Activated B cell treated with CpG ODN at 0.5 μM for 24 hours (primary cell): ENCODE measurements around the gene VAV2. TPM values are rescaled to one million over a fixed set of nuclear protein-coding genes. Genes with fewer than 3 reads are reported as not detected.

Experiments
- ATAC-seq: fragments of 200-7000 bp; cut with Tn5 transposase; one replicate; pipeline ENCODE4 v1.10.0; 2021; ENCODE audit warnings: low read depth, mild to moderate bottlenecking, moderate library complexity
- CTCF ChIA-PET: fragments of 350-600 bp; sonication (Branson Sonifier 250); formaldehyde crosslinking; loops from one replicate; lab custom pipeline; 2021; ENCODE audit warnings: antibody characterized with exemption; lab: Charles Lee
- POLR2A ChIA-PET: fragments of 350-600 bp; sonication (Branson Sonifier 250); formaldehyde crosslinking; loops from one replicate; lab custom pipeline; 2021; ENCODE audit warnings: antibody characterized with exemption; lab: Charles Lee
- DNase-seq: peaks from one replicate; pipeline ENCODE4 v3.0.0; 2022
- H3K27ac Mint-ChIP-seq: one replicate; pipeline ENCODE4 v1.8.0; 2020; ENCODE audit warnings: mixed read lengths
- H3K27me3 Mint-ChIP-seq: one replicate; pipeline ENCODE4 v1.8.0; 2021; ENCODE audit warnings: mixed read lengths
- H3K36me3 Mint-ChIP-seq: one replicate; pipeline ENCODE4 v1.8.0; 2021; ENCODE audit warnings: low read depth, mixed read lengths
- H3K4me1 Mint-ChIP-seq: one replicate; pipeline ENCODE4 v1.8.0; 2021; ENCODE audit warnings: mixed read lengths
- H3K4me3 Mint-ChIP-seq: one replicate; pipeline ENCODE4 v1.8.0; 2020; ENCODE audit warnings: mild to moderate bottlenecking, mixed read lengths
- H3K9me3 Mint-ChIP-seq: one replicate; pipeline ENCODE4 v1.8.0; 2020; ENCODE audit warnings: mixed read lengths
- CTCF ChIP-seq: fragments of 200-600 bp; IDR thresholded peaks from one replicate; pipeline ENCODE4 v1.8.0; 2022; ENCODE audit warnings: antibody characterized with exemption, mild to moderate bottlenecking
- intact Hi-C: fragments of 100-400 bp; cut with micrococcal nuclease; formaldehyde crosslinking; loops from one replicate; pipeline ENCODE4 v1.15.1; 2024
- total RNA-seq: library from RNA; stranded (reverse); gene quantifications from 2 replicates; pipeline ENCODE4 v1.2.3, GENCODE V29; 2022

The VAV2 gene
- total RNA-seq, 1 donor from 2014 or later, result 99.6 TPM

- no peaks in the 10 kb centered on the region for H3K27me3 Mint-ChIP-seq
- intact Hi-C loops, result loop anchor here (5.0 to 10.0 kb wide), 2 partner anchors 90 to 118 kb away; partner anchors contain the start of gene VAV2
- H3K4me3 Mint-ChIP-seq, result no peak overlapping the region
- no peaks in the 10 kb centered on the region for H3K9me3 Mint-ChIP-seq
- CTCF ChIA-PET, result no interaction called here
- H3K27ac Mint-ChIP-seq, result no peak overlapping the region
- no peak for DNase-seq
- peaks cover 54% of the 10 kb centered on the region for H3K4me1 Mint-ChIP-seq
- TF ChIP-seq CTCF, result no peak
- peaks cover 23% of the 10 kb centered on the region for H3K36me3 Mint-ChIP-seq
- no peak for ATAC-seq
- POLR2A ChIA-PET, result no interaction called here
These were observed 117.5 kb downstream of the VAV2 start for GRCh38 chr9:133874659-133875058.

- ChIA-PET POLR2A (no interaction called here), CTCF (no interaction called here)
- intact Hi-C loops, result loop anchor here (5.0 to 10.0 kb wide), 2 partner anchors 89 to 118 kb away; partner anchors contain the start of gene VAV2
- H3K36me3 Mint-ChIP-seq, result peaks cover 19% of the 10 kb centered on the region
- H3K4me1 Mint-ChIP-seq, result peaks cover 56% of the 10 kb centered on the region
- DNase-seq (no peak), ATAC-seq (no peak)
- H3K27ac Mint-ChIP-seq, result peak overlapping the region; percentile 37
- H3K9me3 Mint-ChIP-seq, result no peaks in the 10 kb centered on the region
- no peaks in the 10 kb centered on the region for H3K27me3 Mint-ChIP-seq
- no peak for TF ChIP-seq CTCF
- no peak overlapping the region for H3K4me3 Mint-ChIP-seq
These were observed 118.0 kb downstream of the VAV2 start for GRCh38 chr9:133874060-133874657.

- peaks cover 56% of the 10 kb centered on the region for H3K4me1 Mint-ChIP-seq
- no peak for TF ChIP-seq CTCF
- H3K27ac Mint-ChIP-seq, result no peak overlapping the region
- ATAC-seq, result no peak
- intact Hi-C loops, result loop anchor here (5.0 to 10.0 kb wide), 2 partner anchors 89 to 119 kb away; partner anchors contain the start of gene VAV2
- peaks cover 19% of the 10 kb centered on the region for H3K36me3 Mint-ChIP-seq
- CTCF ChIA-PET, result no interaction called here
- no peaks in the 10 kb centered on the region for H3K9me3 Mint-ChIP-seq
- H3K27me3 Mint-ChIP-seq, result no peaks in the 10 kb centered on the region
- H3K4me3 Mint-ChIP-seq, result no peak overlapping the region
- DNase-seq, result no peak
- POLR2A ChIA-PET, result interaction anchor here (0.9 kb wide), 1 partner anchor 22 kb away, joined by 3 read pairs; no protein-coding TSS in a partner anchor
These were observed 118.6 kb downstream of the VAV2 start for GRCh38 chr9:133873461-133873891.

- Mint-ChIP-seq H3K27me3 (no peaks in the 10 kb centered on the region), H3K36me3 (peaks cover 20% of the 10 kb centered on the region), H3K4me3 (no peak overlapping the region), H3K27ac (no peak overlapping the region), H3K9me3 (no peaks in the 10 kb centered on the region), H3K4me1 (peaks cover 56% of the 10 kb centered on the region)
- intact Hi-C loops, result loop anchor here (5.0 to 10.0 kb wide), 2 partner anchors 88 to 119 kb away; partner anchors contain the start of gene VAV2
- ChIA-PET CTCF (no interaction called here), POLR2A (interaction anchor here (0.6 to 0.9 kb wide), 2 partner anchors 22 to 144 kb away, joined by 3 to 4 read pairs; no protein-coding TSS in a partner anchor)
- no peak for DNase-seq
- ATAC-seq, result no peak
- no peak for TF ChIP-seq CTCF
These were observed 119.1 kb downstream of the VAV2 start for GRCh38 chr9:133873009-133873408.
